Nephron progenitor cell (in vitro differentiated cells): ENCODE results near the gene INHBE.
A peak's percentile ranks its signal among the peaks of the same experiment; 100 is the strongest.
"Not testable (repeated sequence)": the region's sequence is repeated elsewhere in the genome, so short reads cannot be mapped to it uniquely, and the experiment has no call there.

ENCODE experiments used
- DNase-seq: peaks from one replicate; pipeline ENCODE4 v3.0.0; 2021
- H3K27ac Mint-ChIP-seq: 2 replicates; pipeline ENCODE4 v1.8.0; 2021; ENCODE audit warnings: mild to moderate bottlenecking, moderate library complexity, mixed read lengths
- H3K27me3 Mint-ChIP-seq: 2 replicates; pipeline ENCODE4 v1.8.0; 2021; ENCODE audit warnings: mild to moderate bottlenecking, low read depth, mixed read lengths; ENCODE audit not compliant: poor library complexity
- H3K36me3 Mint-ChIP-seq: 2 replicates; pipeline ENCODE4 v1.8.0; 2021; ENCODE audit warnings: low read depth, mixed read lengths
- H3K4me1 Mint-ChIP-seq: 2 replicates; pipeline ENCODE4 v1.8.0; 2021; ENCODE audit warnings: mixed read lengths
- H3K4me3 Mint-ChIP-seq: 2 replicates; pipeline ENCODE4 v1.8.0; 2021; ENCODE audit warnings: mild to moderate bottlenecking, moderate library complexity, mixed read lengths
- H3K9me3 Mint-ChIP-seq: 2 replicates; pipeline ENCODE4 v1.8.0; 2021; ENCODE audit warnings: mild to moderate bottlenecking, moderate library complexity, mixed read lengths
- TF ChIP-seq, protein P1 (sequence below): fragments of 200-600 bp; sonication (generic); IDR thresholded peaks from 2 replicates; pipeline ENCODE4 v1.5.0; 2021; ENCODE audit warnings: antibody characterized with exemption

The INHBE gene

DNA sequence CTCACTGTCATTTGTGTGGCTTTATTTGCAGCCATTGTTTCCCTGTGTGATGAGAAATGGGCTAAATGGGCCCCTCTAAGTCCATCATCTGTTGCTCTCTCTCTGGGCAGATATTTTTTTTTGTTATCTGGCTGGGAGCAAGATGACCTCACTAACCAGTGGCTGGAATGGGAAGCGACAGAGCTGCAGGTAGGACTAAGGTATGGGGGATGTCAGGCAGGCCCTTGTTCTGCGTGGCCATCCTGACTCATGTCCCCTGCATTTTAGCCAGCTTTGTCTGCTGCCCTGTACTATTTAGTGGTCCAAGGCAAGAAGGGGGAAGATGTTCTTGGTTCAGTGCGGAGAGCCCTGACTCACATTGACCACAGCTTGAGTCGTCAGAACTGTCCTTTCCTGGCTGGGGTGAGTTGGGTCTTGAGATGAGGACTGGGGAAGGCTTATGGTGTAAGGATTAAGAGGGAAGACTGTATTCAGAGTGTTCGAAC is 34.1 kb downstream of the INHBE start:
- Mint-ChIP-seq H3K27me3 (no peaks in the 10 kb centered on the region), H3K9me3 (no peaks in the 10 kb centered on the region), H3K4me1 (peaks cover 16% of the 10 kb centered on the region), H3K27ac (peak overlapping the region; percentile 9), H3K4me3 (peak overlapping the region; percentile 96), H3K36me3 (peaks cover 34% of the 10 kb centered on the region)
- TF ChIP-seq, protein P1, sequence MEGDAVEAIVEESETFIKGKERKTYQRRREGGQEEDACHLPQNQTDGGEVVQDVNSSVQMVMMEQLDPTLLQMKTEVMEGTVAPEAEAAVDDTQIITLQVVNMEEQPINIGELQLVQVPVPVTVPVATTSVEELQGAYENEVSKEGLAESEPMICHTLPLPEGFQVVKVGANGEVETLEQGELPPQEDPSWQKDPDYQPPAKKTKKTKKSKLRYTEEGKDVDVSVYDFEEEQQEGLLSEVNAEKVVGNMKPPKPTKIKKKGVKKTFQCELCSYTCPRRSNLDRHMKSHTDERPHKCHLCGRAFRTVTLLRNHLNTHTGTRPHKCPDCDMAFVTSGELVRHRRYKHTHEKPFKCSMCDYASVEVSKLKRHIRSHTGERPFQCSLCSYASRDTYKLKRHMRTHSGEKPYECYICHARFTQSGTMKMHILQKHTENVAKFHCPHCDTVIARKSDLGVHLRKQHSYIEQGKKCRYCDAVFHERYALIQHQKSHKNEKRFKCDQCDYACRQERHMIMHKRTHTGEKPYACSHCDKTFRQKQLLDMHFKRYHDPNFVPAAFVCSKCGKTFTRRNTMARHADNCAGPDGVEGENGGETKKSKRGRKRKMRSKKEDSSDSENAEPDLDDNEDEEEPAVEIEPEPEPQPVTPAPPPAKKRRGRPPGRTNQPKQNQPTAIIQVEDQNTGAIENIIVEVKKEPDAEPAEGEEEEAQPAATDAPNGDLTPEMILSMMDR = no peak
- DNase-seq = no peak

DNA sequence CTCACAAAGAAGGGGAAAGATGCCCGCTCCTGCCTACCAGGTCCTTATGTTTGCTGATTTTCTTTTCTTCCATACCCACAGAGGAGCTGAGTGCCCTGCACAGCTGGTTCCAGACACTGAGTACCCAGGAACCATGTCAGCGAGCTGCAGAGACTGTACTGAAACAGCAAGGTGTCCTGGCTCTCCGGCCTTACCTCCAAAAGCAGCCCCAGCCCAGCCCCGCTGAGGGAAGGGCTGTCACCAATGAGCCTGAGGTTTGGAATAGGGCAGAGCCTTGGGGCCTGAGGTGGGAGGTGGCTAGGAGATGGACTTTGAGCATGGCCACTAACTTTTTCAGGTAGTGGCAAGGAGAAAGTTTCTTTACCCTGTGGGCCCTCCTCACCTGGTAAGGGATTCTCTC is 35.0 kb downstream of the INHBE start:
- peaks cover 41% of the 10 kb centered on the region for H3K36me3 Mint-ChIP-seq
- H3K27me3 Mint-ChIP-seq = no peaks in the 10 kb centered on the region
- no peak overlapping the region for H3K27ac Mint-ChIP-seq
- TF ChIP-seq, protein P1 = no peak
- peaks cover 16% of the 10 kb centered on the region for H3K4me1 Mint-ChIP-seq
- H3K9me3 Mint-ChIP-seq = no peaks in the 10 kb centered on the region
- DNase-seq = no peak
- H3K4me3 Mint-ChIP-seq = no peak overlapping the region

DNA sequence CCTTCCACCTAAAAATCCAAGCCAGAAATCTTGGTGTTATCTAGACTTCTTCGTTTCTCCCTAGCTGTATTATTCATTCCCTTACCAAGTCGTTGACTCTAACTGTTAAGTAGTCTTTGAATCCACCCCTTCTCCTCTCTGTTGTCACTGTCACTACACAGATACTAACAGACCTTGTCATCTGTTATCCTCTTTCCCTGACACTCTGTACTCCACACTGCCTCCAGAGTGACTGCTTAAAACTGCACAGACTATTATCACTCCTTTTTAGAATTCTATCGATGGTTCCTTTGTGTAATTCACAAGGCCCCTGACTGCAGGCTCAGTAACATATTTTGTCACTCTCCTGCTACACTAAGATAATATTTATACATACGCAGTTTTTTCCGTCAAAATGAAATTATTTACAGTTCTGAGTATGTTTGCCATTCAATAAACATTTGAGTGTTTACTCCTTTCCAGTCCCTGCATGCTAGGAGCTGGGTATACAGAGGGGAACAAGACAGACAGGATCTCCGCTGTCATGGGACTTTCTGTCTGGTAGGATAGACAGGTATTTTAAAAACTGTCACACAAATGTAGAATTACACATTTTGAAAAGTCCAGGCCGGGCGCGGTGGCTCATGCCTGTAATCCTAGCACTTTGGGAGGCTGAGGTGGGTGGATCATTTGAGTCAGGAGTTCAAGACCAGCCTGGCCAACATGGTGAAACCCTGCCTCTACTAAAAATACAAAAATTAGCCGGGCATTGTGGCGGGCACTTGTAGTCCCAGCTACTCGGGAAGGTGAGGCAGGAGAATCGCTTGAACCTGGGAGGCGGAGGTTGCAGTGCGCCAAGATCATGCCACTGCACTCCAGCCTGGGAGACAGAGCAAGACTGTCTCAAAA is 36.5 kb downstream of the INHBE start:
- H3K4me3 Mint-ChIP-seq = no peak overlapping the region

DNA sequence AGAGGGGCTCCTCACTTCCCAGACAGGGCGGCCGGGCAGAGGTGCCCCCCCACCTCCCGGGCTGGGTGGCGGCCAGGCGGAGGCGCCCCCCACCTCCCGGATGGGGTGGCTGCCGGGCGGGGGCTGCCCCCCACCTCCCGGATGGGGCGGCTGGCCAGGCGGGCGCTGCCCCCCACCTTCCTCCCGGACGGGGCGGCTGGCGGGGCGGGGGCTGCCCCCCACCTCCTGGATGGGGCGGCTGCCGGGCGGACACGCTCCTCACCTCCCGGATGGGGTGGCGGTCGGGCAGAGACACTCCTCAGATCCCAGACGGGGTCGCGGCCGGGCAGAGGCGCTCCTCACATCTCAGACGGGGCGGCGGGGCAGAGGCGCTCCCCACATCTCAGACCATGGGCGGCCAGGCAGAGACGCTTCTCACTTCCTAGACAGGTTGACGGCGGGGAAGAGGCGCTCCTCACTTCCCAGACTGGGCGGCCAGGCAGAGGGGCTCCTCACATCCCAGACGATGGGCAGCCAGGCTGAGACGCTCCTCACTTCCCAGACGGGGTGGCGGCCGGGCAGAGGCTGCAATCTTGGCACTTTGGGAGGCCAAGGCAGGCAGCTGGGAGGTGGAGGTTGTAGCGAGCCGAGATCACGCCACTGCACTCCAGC is 40.1 kb downstream of the INHBE start:
- not testable (repeated sequence) for H3K4me1 Mint-ChIP-seq, H3K27ac Mint-ChIP-seq, H3K9me3 Mint-ChIP-seq, H3K27me3 Mint-ChIP-seq, DNase-seq, H3K4me3 Mint-ChIP-seq
- peaks cover 69% of the 10 kb centered on the region for H3K36me3 Mint-ChIP-seq

More for the DNA sequence above, 36.5 kb downstream of the INHBE start:
- Mint-ChIP-seq H3K4me1 (peaks cover 16% of the 10 kb centered on the region), H3K36me3 (peaks cover 50% of the 10 kb centered on the region), H3K27me3 (no peaks in the 10 kb centered on the region), H3K27ac (peak overlapping the region; percentile 86), H3K9me3 (no peaks in the 10 kb centered on the region)
- DNase-seq = no peak
- TF ChIP-seq, protein P1 = no peak

DNA sequence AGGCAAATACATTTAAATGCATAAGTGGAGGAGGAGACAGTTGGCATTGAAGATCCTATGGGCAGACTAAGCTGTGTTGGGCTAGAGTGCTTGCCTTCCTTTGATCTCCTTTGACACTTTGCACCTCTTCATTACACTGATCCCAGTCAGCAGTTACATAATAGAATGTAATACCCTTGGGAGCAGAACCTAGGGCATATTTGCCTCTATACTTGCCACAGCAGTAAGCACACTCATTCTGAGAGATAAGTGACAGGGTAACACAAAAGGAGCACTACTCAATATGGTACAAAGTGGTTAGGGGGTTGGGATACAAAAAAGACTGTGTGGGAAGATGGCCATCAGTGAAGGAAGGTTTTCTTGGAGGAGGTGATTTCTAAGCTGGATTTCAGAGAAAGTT is 41.7 kb downstream of the INHBE start:
- Mint-ChIP-seq H3K4me3 (no peak overlapping the region), H3K9me3 (no peaks in the 10 kb centered on the region), H3K36me3 (peaks cover 71% of the 10 kb centered on the region), H3K27ac (no peak overlapping the region), H3K4me1 (no peaks in the 10 kb centered on the region), H3K27me3 (no peaks in the 10 kb centered on the region)
- TF ChIP-seq, protein P1 = no peak
- DNase-seq = no peak
